HG03521 (cell line): ENCODE results near the gene TLCD2.
A peak's percentile ranks its signal among the peaks of the same experiment; 100 is the strongest.
"Not testable (repeated sequence)": the region's sequence is repeated elsewhere in the genome, so short reads cannot be mapped to it uniquely, and the experiment has no call there.

ENCODE experiments used
- ATAC-seq: cut with Tn5 transposase; IDR thresholded peaks from one replicate; pipeline ENCODE4 v1.9.1; 2021; ENCODE audit warnings: mild to moderate bottlenecking, moderate library complexity; ENCODE audit not compliant: unreplicated experiment

Gene TLCD2

GRCh38 chr17:1718362-1719165 is 8.4 kb upstream of the TLCD2 start:
- ATAC-seq: no peak

- peak; percentile 37 for ATAC-seq
Measured at GRCh38 chr17:1716912-1717695, 6.9 kb upstream of the TLCD2 start.

GRCh38 chr17:1716076-1716911 is 6.1 kb upstream of the TLCD2 start:
- ATAC-seq: peak; percentile 67

- no peak for ATAC-seq
Measured at GRCh38 chr17:1715803-1716075, 5.6 kb upstream of the TLCD2 start.

- no peak for ATAC-seq
Measured at GRCh38 chr17:1714980-1715802, 5.0 kb upstream of the TLCD2 start.

GRCh38 chr17:1714427-1714979 is 4.3 kb upstream of the TLCD2 start:
- ATAC-seq: no peak

GRCh38 chr17:1713878-1714426 is 3.8 kb upstream of the TLCD2 start:
- ATAC-seq: no peak

- no peak for ATAC-seq
Measured at GRCh38 chr17:1713160-1713877, 3.1 kb upstream of the TLCD2 start.

GRCh38 chr17:1712271-1712670 is 2.1 kb upstream of the TLCD2 start:
- ATAC-seq: no peak

- ATAC-seq: no peak
Measured at GRCh38 chr17:1711804-1712203, 1.6 kb upstream of the TLCD2 start.

GRCh38 chr17:1710807-1711553 is 803 bp upstream of the TLCD2 start:
- no peak for ATAC-seq

- no peak for ATAC-seq
Measured at GRCh38 chr17:1709403-1709951, 700 bp downstream of the TLCD2 start.

- not testable (repeated sequence) for ATAC-seq
Measured at GRCh38 chr17:1708791-1709346, 1.3 kb downstream of the TLCD2 start.

GRCh38 chr17:1707107-1707506 is 3.1 kb downstream of the TLCD2 start:
- ATAC-seq: no peak

- no peak for ATAC-seq
Measured at GRCh38 chr17:1705004-1705403, 5.2 kb downstream of the TLCD2 start.

- no peak for ATAC-seq
Measured at GRCh38 chr17:1703063-1703462, 7.1 kb downstream of the TLCD2 start.

- ATAC-seq: not testable (repeated sequence)
Measured at GRCh38 chr17:1699891-1700290, 10.3 kb downstream of the TLCD2 start.

- no peak for ATAC-seq
Measured at GRCh38 chr17:1697681-1698080, 12.5 kb downstream of the TLCD2 start.
